Activated CD4-positive, alpha-beta T cell treated with anti-CD3 and anti-CD28 coated beads for 48 hours (primary cell): ENCODE results near the gene BLTP3B.
"Not testable (repeated sequence)": the region's sequence is repeated elsewhere in the genome, so short reads cannot be mapped to it uniquely, and the experiment has no call there.

Experiments
- DNase-seq: peaks from one replicate; pipeline ENCODE4 v3.0.0-alpha.2; 2020

BLTP3B gene, protein sequence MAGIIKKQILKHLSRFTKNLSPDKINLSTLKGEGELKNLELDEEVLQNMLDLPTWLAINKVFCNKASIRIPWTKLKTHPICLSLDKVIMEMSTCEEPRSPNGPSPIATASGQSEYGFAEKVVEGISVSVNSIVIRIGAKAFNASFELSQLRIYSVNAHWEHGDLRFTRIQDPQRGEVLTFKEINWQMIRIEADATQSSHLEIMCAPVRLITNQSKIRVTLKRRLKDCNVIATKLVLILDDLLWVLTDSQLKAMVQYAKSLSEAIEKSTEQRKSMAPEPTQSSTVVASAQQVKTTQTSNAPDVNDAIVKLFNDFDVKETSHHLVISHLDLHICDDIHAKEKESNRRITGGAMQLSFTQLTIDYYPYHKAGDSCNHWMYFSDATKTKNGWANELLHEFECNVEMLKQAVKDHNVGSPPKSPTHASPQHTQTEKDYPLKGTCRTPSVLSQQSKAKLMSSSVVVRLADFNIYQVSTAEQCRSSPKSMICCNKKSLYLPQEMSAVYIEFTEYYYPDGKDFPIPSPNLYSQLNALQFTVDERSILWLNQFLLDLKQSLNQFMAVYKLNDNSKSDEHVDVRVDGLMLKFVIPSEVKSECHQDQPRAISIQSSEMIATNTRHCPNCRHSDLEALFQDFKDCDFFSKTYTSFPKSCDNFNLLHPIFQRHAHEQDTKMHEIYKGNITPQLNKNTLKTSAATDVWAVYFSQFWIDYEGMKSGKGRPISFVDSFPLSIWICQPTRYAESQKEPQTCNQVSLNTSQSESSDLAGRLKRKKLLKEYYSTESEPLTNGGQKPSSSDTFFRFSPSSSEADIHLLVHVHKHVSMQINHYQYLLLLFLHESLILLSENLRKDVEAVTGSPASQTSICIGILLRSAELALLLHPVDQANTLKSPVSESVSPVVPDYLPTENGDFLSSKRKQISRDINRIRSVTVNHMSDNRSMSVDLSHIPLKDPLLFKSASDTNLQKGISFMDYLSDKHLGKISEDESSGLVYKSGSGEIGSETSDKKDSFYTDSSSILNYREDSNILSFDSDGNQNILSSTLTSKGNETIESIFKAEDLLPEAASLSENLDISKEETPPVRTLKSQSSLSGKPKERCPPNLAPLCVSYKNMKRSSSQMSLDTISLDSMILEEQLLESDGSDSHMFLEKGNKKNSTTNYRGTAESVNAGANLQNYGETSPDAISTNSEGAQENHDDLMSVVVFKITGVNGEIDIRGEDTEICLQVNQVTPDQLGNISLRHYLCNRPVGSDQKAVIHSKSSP (N-terminal part only)

DNA sequence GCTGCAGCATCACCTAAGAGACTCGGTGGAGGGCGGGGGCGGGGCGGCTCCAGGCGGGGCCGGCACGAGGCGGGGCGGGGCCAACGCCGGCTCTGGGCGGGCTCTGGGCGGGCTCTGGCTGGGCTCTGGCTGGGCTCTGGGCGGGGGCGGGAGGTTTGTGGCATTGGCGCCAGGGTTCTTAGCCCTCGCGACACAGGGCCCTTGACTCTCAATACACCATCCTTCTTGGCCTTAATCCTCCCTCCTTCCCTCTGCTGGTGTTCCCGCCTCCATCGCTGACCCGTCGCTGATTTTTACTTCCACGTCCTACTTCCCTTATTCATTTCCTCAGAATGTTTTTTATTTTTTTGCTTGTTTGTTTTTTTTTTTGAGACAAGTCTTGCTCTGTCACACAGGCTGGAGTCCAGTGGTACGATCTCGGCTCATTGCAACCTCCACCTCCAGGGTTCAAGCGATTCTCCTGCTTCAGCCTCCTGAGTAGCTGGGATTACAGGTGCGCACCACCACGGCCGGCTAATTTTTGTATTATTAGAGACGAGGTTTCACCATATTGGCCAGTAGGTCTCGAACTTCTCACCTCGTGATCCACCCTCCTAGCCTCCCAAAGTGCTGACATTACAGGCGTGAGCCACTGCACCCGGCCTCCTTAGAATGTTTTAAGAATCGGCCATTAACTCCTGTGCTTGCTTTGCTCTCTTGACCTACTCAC, at the start of gene BLTP3B:
BLTP3B (minus strand) TSS at position 24 of the 709 bp plus-strand sequence. CDS start 239 bp downstream, outside the sequence.
- DNase-seq = peak; percentile 95

DNA sequence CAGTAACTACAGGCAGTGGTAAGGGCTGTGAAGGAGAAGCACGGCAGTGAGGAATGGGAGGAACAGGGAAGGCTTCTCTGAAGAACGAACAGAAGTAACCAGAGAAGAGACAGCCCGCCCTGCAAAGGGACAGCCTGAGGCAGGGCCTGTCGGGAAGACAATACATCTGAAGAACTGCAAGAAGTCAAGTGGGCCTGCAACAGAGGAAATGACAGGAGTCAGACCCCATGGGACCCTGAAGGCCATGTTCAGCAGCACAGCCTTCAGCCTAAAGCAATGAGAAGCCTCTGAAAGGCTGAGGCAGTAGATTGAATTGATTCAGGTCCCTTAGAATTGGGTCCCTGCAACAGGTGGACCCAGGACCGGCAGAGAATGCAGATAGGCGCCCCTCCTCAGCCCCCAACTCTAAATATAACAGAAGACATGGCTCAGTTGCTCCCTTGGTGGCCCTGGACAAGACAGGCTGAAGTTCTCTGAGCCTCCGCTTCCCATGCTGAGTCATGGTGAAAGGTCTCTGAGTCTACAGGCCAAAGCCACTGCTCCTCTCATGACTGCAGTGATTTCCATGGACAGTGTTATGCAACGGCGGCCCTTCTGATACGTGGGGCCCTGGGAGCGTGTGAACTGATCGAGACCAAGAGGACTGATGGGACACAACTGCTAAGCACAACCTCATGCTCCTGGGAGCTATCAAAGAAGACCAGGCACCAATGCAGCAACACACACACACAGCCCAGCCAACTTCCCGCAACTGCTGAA, 47.1 kb upstream of the BLTP3B start:
- DNase-seq = no peak

DNA sequence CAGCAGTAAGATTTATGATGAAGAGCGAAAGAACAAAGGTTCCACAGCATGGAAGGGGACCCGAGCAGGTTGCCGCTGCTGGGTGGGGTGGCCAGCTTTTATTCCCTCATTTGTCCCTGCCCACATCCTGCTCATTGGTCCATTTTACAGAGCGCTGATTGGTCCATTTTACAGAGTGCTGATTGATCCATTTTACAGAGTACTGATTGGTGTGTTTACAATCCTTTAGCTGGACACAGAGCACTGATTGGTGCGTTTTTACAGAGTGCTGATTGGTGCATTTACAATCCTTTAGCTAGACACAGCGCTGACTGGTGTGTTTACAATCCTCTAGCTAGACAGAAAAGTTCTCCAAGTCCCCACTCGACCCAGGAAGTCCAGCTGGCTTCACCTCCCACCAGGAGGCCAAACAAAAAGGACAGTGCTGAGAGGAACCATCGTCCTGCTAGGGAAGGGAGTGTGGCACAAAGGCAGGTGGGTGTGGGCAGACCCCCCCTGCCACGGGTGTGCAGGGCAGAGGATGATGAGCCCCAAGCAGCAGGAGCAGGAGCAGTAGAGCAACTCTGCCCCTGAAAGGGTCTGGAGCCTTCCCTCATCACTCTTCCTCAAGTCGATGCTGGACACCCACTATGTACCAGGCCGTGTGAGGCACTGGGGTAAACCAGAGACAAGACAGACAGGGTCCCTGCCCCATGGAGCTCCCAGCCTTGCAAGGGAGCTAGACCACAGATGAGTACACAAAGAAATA, 46.4 kb upstream of the BLTP3B start:
- DNase-seq = not testable (repeated sequence)

DNA sequence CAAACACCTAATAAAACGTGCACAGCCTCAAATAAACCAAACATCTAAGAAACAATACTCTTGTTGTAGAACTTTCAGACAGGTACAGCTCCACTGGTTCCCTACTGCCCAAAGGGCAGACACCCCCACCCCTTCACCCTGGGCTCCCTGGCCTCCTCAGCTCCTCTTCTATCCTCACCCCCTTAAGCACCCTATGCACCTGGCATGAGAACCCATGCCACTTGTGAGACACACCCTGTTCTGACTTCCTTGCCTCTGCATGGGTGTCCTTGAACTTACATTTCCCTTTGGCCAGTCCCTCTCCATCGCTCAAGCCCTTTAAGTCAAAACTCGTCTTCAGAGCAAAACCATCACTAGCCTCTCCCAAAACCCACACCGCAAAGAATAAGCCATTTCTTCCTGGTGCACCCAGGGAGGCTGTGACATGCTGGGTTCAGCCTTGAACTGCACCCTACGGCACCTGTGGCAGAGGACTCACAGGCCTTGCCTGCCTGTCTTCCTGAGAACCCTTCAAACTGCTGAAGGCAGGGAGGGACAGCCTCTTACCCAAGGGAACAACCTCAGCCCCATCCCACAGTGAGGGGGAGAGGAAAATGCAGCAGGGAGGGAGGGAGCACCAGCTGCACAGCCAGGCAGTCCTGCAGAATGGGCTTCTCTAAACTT, 45.3 kb upstream of the BLTP3B start:
- DNase-seq = no peak

DNA sequence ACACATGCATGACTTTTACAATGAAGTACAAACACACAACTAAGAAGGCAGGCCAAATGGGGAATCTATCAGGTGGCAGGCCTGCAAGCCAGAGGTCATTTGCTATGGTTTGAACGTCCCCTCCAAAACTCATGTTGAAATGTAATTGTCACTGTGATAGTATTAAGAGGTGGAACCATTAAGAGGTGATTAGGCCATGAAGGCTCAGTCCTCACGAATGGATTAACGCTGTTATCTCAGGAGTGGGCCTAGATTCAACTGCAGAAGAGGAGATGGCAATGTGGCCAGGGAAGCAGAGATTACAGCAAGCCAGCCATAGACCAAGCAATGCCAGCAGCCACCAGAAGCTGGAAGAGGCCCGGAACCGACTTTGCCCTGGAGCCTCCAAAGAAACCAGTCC, 44.4 kb upstream of the BLTP3B start:
- DNase-seq = no peak

DNA sequence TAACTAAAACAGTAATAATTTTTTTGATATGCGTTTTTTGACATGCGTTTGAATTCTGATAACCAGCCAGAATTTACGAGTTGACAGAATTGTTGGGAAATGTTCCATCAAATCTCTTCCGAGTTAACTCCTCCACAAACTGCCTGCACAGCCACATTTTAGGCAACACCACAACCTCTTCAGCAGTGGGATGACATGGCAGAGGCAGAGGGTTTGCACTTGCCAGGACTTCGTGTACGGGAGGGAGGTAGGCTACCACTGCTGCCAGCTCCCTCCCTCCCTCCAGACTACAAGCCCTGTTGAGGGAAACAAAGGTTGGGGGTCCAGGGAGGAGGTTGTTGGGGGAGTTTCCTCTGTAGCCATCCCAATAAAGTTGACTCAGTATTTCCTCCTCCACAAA, 43.4 kb upstream of the BLTP3B start:
- no peak for DNase-seq

DNA sequence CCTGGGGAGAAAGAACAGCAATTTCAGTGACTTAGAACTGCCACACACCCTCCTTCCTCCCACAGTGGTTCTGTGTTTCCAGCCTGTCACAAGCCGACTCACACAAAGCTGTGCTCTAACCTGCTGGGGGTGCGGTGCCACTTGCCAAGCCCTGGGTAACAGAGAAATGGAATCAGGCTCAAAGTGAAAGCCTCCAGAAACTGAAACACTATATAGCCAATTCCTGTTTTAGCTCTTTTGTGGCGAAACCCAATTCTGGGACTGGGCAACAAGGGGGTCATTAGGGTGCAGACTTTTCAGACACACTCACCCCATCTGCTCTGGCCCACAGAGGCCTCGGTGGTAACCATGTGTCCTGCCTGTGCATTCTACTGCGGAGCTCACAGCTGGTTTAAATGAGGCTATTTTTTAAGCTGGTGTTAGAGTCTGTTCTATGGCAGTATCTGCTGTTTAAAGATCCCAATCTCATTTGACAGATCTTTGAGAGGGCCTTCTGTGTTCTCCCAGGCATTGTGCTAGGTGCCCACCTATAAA, 42.8 kb upstream of the BLTP3B start:
- DNase-seq = peak; percentile 22

DNA sequence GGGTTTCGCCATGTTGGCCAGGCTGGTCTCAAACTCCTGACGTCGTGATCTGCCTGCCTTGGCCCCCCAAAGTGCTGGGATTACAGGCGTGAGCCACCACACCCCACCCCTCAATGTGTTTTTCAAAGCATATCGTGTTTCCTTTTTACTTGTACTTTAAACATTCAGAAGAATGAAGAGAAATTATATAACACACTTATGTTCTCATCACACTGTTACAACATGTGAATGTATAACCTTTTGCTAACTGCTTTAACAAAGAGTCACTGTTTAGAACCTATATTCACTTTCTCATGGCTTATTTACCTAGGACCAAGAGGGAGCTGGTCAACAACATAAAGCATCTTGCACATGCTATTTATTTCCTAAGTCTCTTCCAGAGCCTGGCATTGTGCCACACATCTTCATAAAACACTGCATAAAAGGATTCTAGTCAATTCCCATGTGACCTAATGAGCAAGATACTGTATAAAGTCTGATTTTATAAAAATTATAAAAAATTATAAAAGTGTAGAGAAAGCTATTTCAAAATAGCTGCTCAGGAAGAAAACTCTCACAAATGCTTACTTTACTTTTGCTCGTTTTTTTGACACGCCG, 42.0 kb upstream of the BLTP3B start:
- DNase-seq = no peak

DNA sequence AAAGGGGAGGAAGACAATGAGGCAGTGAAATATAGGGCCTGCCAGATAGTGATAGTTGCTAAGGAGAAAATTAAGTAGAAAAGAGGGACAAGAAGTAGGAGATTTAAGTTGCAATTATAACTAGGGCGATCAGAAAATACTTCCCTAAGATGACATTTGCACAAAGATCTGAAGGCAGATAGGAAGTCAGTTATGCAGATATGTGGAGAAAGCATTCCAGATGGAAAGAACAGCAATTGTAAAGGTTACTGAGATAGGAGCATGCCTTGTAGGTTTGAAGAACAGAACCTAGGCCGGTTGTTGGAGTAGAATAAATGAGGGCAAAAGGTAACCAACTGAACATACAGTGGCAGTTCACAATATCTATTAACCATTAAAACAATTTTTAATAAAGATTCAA, 36.6 kb upstream of the BLTP3B start:
- DNase-seq = no peak

DNA sequence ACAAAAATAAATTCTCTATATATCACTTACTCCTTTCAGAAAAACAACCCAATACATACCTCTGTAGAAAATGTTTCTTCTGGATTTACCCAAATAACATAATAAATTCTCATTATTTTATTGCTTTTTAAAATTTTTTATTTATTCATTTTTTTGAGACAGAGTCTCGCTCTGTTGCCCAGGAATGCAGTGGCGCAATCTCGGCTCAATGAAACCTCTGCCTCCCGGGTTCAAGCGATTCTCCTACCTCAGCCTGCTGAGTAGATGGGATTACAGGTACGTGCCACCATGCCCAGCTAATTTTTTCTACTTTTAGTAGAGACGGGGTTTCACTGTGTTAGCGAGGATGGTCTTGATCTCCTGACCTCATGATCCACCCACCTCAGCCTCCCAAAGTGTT, 33.8 kb upstream of the BLTP3B start:
- not testable (repeated sequence) for DNase-seq

DNA sequence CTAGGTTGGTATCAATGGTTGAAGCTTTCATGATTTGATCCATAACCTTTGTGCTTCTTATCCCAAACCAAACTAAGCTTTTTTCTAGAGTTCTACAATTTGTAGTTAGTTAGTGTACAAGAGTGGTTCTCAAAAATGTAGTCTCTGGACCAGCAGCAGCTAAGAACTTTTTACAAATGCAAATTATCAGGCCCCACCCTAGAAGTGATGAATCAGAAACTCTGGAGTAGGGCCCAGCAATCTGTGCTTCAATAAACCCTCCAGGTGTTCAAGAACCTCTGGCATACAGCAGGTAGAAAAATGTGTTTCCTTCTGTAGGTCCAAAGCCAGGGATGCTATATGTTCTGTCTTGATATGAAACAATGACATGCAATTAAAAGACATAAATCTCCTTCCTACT, 31.8 kb upstream of the BLTP3B start:
- no peak for DNase-seq

DNA sequence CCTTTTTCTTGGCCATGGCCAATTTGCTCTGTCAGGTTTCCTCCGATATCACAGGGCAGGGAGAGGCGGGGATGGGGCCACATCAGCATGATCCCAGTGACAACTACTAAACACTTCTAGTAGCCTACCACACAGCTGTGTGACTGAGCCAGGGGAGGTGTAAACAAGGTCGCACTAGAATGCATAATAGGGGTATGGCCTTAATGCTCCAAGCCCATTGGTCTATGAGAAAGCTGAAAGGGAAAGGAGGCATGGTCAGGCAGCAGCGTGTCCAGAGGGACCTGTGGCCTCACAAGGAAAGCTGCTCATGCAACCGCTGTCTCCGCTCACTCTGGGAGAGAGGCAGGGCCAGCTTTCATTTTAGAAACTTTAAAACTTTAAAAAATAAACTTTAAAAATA, 30.4 kb upstream of the BLTP3B start:
- no peak for DNase-seq

DNA sequence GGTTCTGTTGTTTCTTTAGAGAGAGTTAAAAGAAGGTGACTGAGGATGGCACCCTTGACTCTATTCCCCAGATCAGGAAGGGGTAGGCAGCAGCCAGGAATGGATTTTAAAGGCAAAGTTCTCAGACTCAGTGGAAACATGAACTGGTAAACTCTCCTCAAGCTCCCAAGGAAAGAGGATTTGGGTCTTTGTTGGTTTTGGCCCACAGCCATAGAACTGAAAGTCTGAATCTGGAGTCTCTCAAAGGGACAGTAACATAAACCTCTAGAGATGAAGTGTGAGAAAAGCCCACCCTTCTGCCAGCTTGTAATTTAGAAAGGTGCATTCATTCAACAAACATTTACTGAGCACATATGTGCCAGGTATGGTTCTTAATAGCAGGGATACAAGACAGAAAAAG, 28.6 kb upstream of the BLTP3B start:
- no peak for DNase-seq

DNA sequence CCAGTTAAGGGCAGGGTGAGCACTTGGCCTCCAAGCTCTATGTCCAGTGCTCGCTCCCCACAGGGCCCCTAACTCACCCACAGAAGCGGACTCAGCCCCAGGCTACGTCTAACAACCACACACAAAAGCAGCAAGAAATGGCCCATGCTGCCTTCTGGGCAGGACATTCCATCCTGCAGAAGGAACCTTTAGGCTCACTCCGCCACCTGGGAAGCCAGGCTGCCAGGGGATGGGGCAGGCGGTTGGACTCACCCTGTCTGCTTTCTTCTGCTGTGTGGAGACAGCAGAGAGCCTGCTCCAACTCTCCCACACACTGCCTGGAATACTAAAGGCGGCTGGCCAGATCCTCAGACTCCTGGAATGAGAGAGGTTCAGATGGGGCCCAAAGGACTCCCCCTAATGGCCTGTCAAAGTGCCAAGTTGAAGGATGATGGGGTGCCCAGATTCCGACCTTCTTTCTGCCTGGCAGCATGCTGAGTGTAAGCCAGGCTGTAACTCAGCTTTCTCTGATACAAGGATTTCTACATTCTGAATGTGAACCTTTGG, 27.7 kb upstream of the BLTP3B start:
- no peak for DNase-seq

DNA sequence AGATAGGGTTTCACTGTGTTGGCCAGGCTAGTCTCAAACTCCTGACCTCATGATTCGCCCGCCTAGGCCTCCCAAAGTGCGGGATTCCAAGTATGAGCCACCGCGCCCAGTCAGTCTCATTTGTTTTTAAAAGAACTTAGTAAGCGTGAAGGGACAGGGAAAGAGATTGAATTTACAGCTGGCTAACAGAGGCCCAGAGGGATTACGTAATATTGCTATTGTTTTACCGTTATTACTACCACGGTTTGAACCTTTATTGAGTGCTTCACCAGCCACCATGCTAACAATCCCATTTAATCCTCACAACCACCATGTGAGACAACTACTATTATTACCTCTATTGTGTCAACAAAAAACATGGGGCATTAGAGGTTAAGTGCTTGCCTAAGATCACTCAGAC, 26.7 kb upstream of the BLTP3B start:
- DNase-seq = no peak

DNA sequence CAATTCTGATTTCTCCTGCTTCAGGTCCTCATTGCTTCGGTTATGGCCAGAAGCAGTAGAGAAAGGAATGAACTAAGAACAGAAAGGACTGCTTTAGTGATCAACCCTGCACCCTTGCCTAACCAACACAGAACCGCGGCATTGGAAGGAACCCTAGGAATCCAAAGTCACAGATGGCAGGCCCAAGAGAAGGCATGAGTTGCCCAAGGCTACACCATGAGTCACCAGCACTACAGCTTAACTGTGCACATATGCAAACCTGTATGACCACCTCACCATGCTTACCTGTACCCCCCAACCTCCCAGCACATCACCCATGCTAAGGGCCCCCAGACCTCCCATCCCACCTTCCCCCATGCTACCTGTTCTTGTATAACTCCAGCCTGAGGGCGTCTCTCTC, 25.9 kb upstream of the BLTP3B start:
- DNase-seq = no peak

DNA sequence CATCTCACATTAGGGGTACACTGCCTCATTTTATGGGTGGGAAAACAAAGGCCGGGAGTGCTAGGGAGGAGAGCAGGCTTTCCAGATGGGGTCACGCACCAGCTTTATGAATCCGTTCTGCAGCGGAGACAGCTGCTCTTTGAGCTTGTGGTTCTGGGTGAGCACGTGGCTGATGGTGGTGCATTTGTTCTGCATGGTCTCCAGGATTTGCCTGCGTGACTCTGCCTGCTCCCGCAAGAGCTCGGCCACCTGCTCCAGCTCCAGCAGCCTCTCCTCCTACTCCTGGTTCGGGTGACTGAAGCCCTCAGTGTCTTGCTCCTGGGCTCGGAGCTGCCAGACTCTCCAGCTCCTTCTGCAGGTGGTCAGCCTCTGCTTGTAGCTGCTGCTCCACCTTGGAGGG, 23.6 kb upstream of the BLTP3B start:
- no peak for DNase-seq

DNA sequence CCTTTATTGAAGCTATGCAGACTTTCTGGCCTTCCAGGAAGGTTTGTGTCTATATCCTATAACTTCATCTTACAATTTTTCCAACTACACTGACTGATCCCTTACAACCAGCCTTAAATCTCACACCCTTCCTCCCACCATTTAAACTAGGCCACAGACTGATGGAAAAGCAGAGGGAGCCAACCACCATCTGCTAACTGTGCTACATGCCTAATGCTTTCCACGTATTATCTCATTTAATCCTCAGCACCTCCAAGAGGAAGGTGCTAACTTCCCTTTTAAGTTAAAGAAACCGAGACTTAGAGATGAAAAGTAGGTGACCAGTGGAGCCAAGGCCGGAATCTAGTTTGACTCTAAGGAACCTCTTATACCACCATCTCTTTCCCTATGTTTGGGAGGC, 22.7 kb upstream of the BLTP3B start:
- no peak for DNase-seq

DNA sequence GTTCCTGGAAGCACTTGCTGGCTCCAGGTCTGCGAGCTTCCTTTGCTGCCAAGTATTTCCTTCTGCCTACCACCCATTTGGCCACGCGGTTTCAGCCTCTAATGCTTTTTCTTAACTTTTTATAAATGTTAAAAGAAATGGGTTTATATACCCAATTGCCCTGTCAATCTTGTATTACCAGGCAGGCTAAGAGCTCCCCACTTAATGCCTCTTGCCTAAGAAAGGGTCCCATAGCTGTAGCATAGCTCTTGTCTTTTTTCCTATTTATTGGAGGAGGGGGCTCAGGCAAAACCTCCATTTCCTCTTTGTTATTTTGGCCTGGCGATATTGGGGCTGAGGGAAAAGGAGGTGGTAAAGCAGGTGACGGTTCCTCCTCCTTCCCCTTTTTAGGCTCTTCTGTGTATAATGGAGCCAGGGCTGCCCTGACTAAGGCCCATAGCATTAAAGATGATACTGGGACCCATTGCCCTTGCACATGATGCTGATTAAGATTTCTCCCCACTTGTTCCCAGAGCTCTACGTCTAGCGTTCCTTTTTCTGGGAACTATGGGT, 21.6 kb upstream of the BLTP3B start:
- DNase-seq = no peak
